GM18511 (cell line): ENCODE measurements around the gene KRTAP5-6.

Experiments used
- ATAC-seq: cut with Tn5 transposase; IDR thresholded peaks from one replicate; pipeline ENCODE4 v1.9.1; 2021; ENCODE audit warnings: mild to moderate bottlenecking, moderate library complexity; ENCODE audit not compliant: unreplicated experiment

The KRTAP5-6 gene

DNA sequence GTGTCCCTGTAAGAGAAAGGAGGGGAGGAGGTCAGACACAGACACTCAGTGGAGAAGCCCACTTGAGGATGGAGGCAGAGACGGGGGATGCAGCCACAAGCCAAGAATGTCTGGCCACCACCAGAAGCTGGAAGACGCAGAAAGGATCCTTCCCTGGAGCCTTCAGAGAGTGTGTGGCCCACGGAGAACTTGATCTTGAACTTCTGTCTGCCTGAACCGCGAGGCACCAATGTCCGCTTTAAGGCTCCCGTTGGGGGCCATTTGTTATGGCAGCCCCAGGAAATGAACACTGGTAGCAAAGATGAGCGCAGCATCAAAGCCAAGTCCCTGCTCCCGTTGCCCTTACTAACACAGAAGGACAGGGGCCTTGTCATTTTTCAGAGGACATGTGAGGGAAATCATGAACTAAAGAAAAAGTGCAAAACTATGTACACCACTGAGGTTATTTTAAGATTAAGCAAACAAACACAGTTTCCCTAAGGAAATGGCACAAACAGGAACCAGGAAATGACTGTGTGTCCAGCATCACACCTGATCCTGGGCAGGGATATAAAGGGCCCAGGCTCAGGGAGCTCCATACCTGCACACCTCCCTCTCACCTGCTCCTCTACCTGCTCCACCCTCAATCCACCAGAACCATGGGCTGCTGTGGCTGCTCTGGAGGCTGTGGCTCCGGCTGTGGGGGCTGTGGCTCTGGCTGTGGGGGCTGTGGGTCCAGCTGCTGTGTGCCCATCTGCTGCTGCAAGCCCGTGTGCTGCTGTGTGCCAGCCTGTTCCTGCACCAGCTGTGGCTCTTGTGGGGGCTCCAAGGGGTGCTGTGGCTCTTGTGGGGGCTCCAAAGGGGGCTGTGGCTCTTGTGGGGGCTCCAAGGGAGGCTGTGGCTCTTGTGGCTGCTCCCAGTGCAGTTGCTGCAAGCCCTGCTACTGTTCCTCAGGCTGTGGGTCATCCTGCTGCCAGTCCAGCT lies at the start of gene KRTAP5-6:
TSS of gene KRTAP5-6 (plus strand) at position 588 of the 963 bp plus-strand sequence. CDS start at position 639, 51 bp downstream.
- ATAC-seq = no peak

- ATAC-seq = no peak
These were observed 48.9 kb upstream of the KRTAP5-6 start for GRCh38 chr11:1647901-1648652.

- ATAC-seq = no peak
These were observed 48.2 kb upstream of the KRTAP5-6 start for GRCh38 chr11:1648653-1649420.

GRCh38 chr11:1650034-1650917 lies 46.7 kb upstream of the KRTAP5-6 start:
- no peak for ATAC-seq

DNA sequence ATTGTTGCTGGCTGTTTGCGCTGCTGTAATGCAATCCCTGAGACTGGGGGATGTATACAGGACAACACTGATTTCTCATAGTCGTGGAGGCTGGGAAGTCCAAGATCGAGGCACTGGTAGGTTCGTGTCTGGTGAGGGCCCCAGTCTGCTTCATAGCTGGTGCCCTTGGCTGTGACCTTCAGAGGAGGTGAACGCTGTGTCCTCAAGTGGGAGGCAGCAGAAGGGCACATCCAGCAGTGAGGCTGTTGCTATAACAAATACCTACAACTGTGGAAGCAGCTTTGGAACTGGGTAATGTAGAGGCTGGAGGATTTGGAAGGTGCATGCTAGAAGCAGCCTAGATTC lies 46.1 kb upstream of the KRTAP5-6 start:
- ATAC-seq = no peak

DNA sequence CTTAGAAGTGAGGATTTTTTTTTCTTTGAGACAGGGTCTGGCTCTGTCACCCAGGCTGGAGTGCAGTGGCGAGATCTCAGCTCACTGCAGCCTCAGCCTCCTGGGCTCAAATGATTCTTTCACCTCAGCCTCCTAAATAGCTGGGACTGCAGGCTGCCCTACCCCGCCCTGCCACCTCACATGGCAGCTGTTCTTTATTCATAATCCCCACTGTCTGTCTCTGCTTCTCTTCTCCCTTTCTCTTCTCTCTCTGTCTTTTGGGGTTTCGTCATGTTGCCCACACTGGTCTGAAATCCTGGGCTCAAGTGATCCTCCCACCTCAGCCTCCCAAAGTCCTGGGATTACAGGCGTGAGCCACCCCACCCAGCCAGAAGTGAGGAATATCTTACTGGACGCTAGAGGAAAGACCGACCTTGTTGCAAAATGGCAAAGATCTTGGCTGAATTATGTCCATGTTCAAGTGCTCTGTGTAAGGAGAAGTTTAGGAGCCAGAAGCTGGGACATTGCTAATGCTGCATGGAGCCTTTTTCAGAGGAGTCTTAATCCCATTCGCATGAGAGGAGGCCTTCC lies 45.5 kb upstream of the KRTAP5-6 start:
- ATAC-seq = no peak

GRCh38 chr11:1652026-1652425 lies 45.0 kb upstream of the KRTAP5-6 start:
- ATAC-seq = no peak

GRCh38 chr11:1652442-1652770 lies 44.6 kb upstream of the KRTAP5-6 start:
- no peak for ATAC-seq

GRCh38 chr11:1652771-1653540 lies 44.0 kb upstream of the KRTAP5-6 start:
- ATAC-seq = no peak

GRCh38 chr11:1653541-1654387 lies 43.2 kb upstream of the KRTAP5-6 start:
- ATAC-seq = no peak

GRCh38 chr11:1654388-1655167 lies 42.4 kb upstream of the KRTAP5-6 start:
- ATAC-seq = no peak

DNA sequence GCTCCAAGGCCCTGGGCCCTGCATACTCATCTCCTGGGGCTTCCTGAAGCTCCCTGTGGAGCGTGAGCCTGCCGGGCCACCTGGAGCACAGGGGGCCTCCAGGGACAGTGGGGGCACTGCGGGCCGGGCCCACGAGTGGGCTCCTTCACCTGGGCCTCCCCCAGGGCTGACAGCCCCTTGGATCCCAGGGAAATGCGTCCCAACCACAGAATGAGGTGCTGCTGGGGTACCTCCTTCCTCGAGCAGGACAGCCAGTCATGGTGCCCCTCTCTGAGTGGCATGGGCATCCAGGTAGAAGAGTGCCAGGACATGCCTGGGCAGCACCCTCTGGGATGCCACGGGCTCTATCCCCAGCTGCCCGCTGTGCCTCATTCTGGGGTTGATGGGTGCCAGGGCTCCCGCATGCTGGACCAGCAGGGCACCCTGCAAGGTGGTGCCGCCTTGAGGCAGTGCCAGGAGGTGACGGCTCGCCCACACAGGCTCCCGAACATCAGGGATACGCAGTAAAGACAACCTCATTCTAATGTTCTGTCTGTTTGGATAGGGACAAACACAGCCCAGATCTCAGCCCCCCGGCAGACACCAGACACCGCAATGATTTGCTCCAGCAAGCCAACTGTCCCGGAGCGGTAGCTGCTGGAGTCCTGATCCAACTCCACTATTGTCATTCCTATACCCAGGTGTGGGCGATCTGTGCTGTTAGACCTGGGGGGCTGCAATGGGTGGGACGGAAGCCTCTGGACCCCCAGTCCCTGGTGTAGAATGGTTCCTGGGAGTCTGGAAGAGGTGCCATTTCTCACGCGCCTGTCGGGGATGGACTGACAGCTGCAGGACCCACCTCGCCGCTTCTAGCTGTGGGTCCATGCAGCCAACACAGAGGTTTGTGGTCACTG lies 41.6 kb upstream of the KRTAP5-6 start:
- no peak for ATAC-seq

DNA sequence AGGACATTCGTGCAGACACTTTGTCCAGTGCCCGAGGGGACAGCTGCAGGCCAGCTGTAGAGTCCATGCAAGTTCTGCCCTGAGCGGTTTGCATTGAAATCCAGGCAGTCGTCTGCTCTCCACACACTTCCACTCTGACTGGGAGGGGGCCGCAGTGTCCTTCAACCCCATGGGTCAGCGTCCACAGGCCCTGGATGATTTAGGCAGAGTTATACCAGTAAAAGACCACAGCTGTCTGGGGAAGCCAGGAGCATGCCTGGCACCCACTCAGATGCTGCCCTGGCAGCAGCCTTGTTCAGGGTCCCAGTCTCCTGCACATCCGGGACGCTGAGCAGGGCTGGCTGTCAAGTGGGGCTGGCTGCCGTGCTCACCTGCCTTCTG lies 40.9 kb upstream of the KRTAP5-6 start:
- ATAC-seq = no peak

DNA sequence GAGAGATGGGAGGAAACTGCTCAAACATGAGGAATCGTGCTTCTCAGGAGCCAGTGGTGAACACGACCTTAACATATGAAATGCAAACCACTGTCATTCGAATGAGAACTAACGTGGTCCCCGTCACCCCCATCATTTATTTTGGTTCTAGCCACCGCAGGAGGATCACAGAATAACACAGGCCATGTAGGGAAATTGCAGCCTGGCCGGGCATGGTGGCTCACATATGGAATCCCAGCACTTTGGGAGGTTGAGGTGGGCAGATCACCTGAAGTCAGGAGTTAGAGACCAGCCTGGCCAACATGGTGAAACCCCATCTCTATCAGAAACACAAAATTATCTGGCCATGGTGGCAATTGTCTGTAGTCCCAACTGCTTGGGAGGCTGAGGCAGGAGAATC lies 40.3 kb upstream of the KRTAP5-6 start:
- no peak for ATAC-seq

- no peak for ATAC-seq
These were observed 37.5 kb upstream of the KRTAP5-6 start for GRCh38 chr11:1659506-1659905.

- no peak for ATAC-seq
These were observed 36.7 kb upstream of the KRTAP5-6 start for GRCh38 chr11:1660111-1660867.
